Posterior vena cava (tissue), 2 donors: ENCODE results near the gene ZFHX3. TPM values are rescaled to one million over a fixed set of nuclear protein-coding genes. Genes with fewer than 3 reads are reported as not detected.

Experiments
- DNase-seq: peaks from one replicate; pipeline ENCODE4 v3.0.0-alpha.2; 2020; ENCODE audit warnings: low spot score
- intact Hi-C, 2 donors: fragments of 100-400 bp; cut with DNase I; formaldehyde crosslinking; loops; one replicate each; pipeline versions ENCODE4 v1.14.1 to v1.14.2; 2022 to 2023
- total RNA-seq, 2 donors: library from RNA; stranded (reverse); fragmentation: NEBNext Ultra II Directional; extraction: Animal tissue kit (Norgen Biotek cat#: 25700); gene quantifications; one replicate each; pipeline ENCODE4 v1.2.1, GENCODE V29; 2021
- donor health status: DM: yes; HTN: yes; CAD: no.
- donor health status: DM: yes; HTN: yes; CAD: no.

Gene ZFHX3
- total RNA-seq, 2 donors from 2014 or later = 40.8 to 43.7 TPM

GRCh38 chr16:73069581-73070262, 21.8 kb upstream of the ZFHX3 start:
- intact Hi-C loops = loop anchor here in 1 of 2 donors (10.0 kb wide), 1 partner anchor 105 kb away; no protein-coding TSS in a partner anchor
- peak; percentile 6 for DNase-seq

GRCh38 chr16:73068541-73069401, 20.8 kb upstream of the ZFHX3 start:
- intact Hi-C loops = loop anchor here in 1 of 2 donors (10.0 kb wide), 1 partner anchor 106 kb away; no protein-coding TSS in a partner anchor
- DNase-seq = peak; percentile 96

DNA sequence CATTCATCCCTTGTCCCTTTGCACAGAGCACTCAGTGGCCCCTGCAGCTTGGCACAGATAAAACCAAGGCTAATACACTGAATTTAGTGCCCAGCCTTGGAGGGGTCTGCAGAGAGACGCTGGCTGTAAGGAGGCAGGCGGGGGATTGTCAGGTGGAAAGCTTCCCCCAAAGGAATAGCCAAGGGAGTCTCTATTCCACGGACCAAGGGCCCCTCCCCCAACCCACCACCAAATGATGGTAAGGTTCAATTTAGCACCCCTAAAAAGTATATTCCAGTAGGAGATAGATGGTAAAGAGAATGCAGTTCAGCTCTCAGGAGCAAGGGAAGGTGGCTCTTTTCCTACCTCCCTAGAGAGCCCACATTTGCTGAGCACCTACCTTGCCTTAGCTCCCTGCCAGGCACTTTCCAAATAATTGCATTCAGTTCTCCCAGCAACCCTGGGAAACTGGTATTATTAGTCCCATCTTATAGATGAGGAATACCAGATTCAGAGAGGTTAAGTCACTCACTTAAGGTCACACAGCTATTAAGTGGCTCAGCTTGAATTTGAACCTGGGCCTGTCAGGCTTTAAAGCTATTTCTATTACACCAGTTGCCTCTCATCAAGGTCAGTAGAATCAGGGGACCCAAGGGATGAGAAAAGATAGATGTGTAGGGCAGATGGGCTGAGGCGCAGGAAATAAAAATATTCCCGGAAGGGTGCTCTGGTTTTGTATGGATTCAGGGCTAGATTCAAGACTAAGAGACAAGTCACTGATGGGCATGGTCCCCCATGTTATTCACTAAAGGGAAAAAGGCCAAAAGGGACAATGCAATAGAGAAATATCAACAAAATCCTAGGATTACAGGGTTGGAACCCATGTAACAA, 20.0 kb upstream of the ZFHX3 start:
- intact Hi-C loops = loop anchor here in 1 of 2 donors (10.0 kb wide), 1 partner anchor 107 kb away; no protein-coding TSS in a partner anchor
- peak; percentile 64 for DNase-seq

- peak; percentile 75 for DNase-seq
- intact Hi-C loops = loop anchor here in 1 of 2 donors (10.0 kb wide), 1 partner anchor 108 kb away; no protein-coding TSS in a partner anchor
These were observed 19.2 kb upstream of the ZFHX3 start for GRCh38 chr16:73066927-73067670.

GRCh38 chr16:73066331-73066926, 18.5 kb upstream of the ZFHX3 start:
- DNase-seq = peak; percentile 77
- intact Hi-C loops = loop anchor here in 1 of 2 donors (10.0 kb wide), 1 partner anchor 108 kb away; no protein-coding TSS in a partner anchor

GRCh38 chr16:73065632-73066330, 17.9 kb upstream of the ZFHX3 start:
- intact Hi-C loops = loop anchor here in 1 of 2 donors (10.0 kb wide), 1 partner anchor 109 kb away; no protein-coding TSS in a partner anchor

GRCh38 chr16:73064994-73065545, 17.1 kb upstream of the ZFHX3 start:
- peak; percentile 79 for DNase-seq
- intact Hi-C loops = loop anchor here (5.0 to 10.0 kb wide), 2 partner anchors 107 to 110 kb away; no protein-coding TSS in a partner anchor

More at GRCh38 chr16:73065632-73066330, 17.9 kb upstream of the ZFHX3 start:
- DNase-seq = peak; percentile 88

GRCh38 chr16:73064212-73064993, 16.5 kb upstream of the ZFHX3 start:
- intact Hi-C loops = loop anchor here (5.0 to 10.0 kb wide), 2 partner anchors 108 to 110 kb away; no protein-coding TSS in a partner anchor
- peak; percentile 81 for DNase-seq

DNA sequence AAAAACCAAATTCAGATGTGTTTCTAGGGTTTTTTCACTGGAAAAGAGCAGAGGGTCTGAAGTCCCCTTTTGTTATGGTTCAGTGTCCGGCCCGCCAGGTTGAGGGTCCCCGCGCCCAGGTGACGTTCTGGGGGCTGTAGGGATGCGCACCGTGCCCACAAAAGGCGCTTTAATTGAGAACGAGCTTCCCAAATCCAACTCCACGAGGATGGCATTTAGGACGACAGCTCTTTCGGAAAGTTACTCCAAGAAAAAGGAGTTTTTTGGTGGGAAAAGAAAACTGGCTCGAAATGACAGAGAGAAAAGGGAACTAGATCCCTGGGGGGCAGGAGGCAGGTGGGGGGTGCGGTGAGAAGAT, 15.9 kb upstream of the ZFHX3 start:
- DNase-seq = peak; percentile 55
- intact Hi-C loops = loop anchor here (5.0 to 10.0 kb wide), 2 partner anchors 108 to 111 kb away; no protein-coding TSS in a partner anchor

DNA sequence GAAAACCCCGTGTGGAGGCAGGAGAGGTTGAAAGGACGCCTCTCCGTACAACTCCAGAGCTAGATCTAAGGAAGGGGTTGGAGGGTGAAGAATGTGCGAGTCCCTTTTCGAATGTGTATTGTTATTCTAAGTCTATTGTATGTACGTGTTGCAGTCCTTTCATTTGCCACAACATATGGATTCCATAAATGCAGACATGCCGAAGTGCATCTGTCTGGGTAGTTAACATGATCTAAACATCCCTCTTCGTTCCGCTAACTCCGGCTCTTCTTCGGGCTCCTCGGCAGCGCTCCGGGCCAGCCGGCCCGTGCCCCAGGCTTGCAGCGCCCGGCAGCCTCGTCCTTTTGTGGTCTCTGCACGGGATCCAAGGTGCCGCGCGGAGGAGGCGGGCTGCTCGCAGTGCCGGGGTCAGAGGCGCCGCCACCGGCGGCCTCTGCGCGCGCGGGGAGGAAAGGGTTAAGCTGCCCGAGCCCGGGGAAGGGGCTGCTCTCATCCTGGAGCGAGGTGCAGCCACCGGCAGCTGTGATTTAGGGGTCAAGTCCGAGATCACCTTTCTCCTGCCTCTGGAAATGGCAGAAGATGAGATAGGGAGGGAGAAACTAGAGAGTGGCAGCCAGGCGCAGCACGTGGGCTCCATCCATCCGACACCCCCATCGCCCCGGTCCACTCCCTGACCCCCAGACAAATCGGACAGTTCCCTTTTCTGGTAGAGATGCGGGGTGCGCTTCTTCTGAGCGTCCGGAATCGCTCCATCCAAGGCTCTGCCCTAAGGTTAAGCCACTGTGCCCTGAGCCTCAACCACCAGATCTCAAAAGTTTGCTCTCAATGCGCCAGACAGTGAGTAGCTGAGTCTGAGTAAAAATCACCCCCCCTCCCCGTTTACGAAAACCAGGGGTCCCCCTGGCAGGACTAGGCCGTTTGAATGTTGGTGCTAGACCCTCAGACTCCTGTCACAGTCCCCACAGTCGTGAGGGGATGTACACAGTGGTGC, 15.1 kb upstream of the ZFHX3 start:
- peak; percentile 81 for DNase-seq
- intact Hi-C loops = loop anchor here (5.0 to 10.0 kb wide), 2 partner anchors 109 to 112 kb away; no protein-coding TSS in a partner anchor

DNA sequence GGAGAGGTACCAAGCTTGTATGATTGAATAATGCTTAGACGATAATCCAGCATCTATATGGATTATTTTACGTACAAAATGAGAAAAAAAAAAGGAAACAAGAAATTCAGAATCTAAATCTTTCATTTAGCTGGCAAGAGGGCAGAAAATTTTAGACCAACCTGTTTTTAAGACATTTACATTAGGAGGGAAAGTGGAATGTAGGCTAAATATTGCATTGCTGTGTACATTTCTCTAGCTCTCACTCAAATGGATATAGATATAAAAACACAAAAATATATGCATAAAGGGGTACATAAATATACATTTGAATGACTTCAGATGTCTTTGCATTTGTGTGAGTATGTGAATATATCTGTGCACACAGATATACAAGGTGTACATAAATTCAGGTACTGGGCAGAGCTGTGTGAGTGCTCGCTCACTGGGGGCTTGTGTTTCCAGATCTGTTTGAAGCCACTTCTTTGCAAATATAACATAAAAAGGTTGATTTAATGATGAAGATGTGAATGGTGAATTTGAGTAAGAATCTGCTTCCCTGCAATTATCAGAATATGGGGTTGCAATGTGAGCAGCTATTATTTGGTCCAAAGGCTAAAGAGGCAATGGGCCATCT, 14.2 kb upstream of the ZFHX3 start:
- peak; percentile 13 for DNase-seq
- intact Hi-C loops = loop anchor here (5.0 to 10.0 kb wide), 2 partner anchors 110 to 113 kb away; no protein-coding TSS in a partner anchor

DNA sequence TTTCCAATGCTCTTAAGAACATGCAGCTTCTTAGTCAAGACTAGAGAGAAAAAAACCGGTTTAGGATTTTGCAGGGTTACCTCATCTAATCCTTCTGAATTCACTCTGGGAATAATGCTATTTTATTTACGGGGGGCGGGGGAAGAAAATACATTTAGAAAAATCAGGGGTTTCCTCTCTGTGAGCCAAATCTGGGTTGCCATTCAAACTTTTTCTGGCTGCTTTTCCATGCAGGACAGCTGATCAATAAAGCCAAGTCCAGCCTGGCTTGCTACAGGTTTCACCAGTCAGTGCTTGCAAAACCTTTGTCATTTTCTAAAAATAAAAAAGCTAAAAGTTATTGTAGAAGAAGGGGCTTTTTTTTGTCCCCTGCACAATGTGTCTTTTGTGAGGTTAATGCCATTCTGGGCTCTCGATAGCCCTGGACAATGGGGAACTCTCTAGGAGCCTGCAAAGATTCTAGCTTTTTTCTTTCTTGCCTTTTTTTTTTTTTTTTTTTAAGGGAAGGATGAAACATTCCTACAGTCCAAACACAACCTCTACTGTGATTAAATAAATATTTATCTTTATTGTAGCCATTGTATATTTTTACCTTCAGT, 13.1 kb upstream of the ZFHX3 start:
- intact Hi-C loops = loop anchor here (5.0 to 10.0 kb wide), 2 partner anchors 111 to 114 kb away; no protein-coding TSS in a partner anchor
- peak; percentile 2 for DNase-seq

- DNase-seq = peak; percentile 16
- intact Hi-C loops = loop anchor here (5.0 to 10.0 kb wide), 2 partner anchors 112 to 115 kb away; no protein-coding TSS in a partner anchor
These were observed 12.1 kb upstream of the ZFHX3 start for GRCh38 chr16:73059779-73060615.
